Naive thymus-derived CD4-positive, alpha-beta T cell (primary cell): Measurements from ENCODE around the gene PSMB7. TPM values are rescaled to one million over a fixed set of nuclear protein-coding genes. Genes with fewer than 3 reads are reported as not detected.

Experiments
- ATAC-seq: fragments of 150-1000 bp; cut with Tn5 transposase; 2 replicates; pipeline ENCODE4 v1.10.0; 2021; ENCODE audit warnings: mild to moderate bottlenecking, moderate library complexity
- CTCF ChIA-PET: fragments of 350-600 bp; sonication (Branson Sonifier 250); formaldehyde crosslinking; loops from one replicate; lab custom pipeline; 2021; ENCODE audit warnings: antibody characterized with exemption; lab: Charles Lee
- POLR2A ChIA-PET: fragments of 350-600 bp; sonication (Branson Sonifier 250); formaldehyde crosslinking; loops from one replicate; lab custom pipeline; 2021; ENCODE audit warnings: antibody characterized with exemption, inconsistent platforms; lab: Charles Lee
- DNase-seq, 9 donors: peaks; one replicate each; pipeline versions ENCODE4 v3.0.0 to v3.0.0-alpha.2; 2020 to 2022; ENCODE audit warnings: mixed read lengths in 1 of 9
- H3K27ac ChIP-seq: one replicate; pipeline ENCODE4 v1.7.0; 2013; ENCODE audit warnings: mild to moderate bottlenecking, low read depth, low read length, moderate library complexity
- H3K27me3 ChIP-seq, 2 donors: one replicate each; pipeline ENCODE4 v1.7.0; 2013; ENCODE audit warnings: low read length in 2 of 2, mild to moderate bottlenecking in 2 of 2, moderate library complexity in 2 of 2; ENCODE audit not compliant: control insufficient read depth in 2 of 2, insufficient read depth in 2 of 2
- H3K36me3 ChIP-seq, 3 experiments: 1 replicate in 2 of 3; 2 replicates in 1 of 3; pipeline ENCODE4 v1.7.0; 2013; ENCODE audit warnings: low read length in 3 of 3, mild to moderate bottlenecking in 3 of 3, moderate library complexity in 1 of 3; ENCODE audit not compliant: insufficient read depth in 3 of 3, control insufficient read depth in 2 of 3
- H3K4me1 ChIP-seq, 2 donors: one replicate each; pipeline ENCODE4 v1.7.0; 2013; ENCODE audit warnings: low read length in 2 of 2, mild to moderate bottlenecking in 2 of 2, moderate library complexity in 1 of 2; ENCODE audit not compliant: control insufficient read depth in 2 of 2, insufficient read depth in 2 of 2
- H3K4me3 ChIP-seq: 2 replicates; pipeline ENCODE4 v1.7.0; 2013; ENCODE audit warnings: mild to moderate bottlenecking, low read length
- H3K9me3 ChIP-seq, 3 experiments: 1 replicate in 2 of 3; 2 replicates in 1 of 3; pipeline ENCODE4 v1.7.0; 2013; ENCODE audit warnings: low read length in 3 of 3; ENCODE audit not compliant: control insufficient read depth in 2 of 3
- H3K27ac Mint-ChIP-seq, 9 donors: one replicate each; pipeline ENCODE4 v1.8.0; 2020 to 2022; ENCODE audit warnings: mixed read lengths in 9 of 9, mild to moderate bottlenecking in 8 of 9, moderate library complexity in 5 of 9, inconsistent platforms in 2 of 9
- H3K27me3 Mint-ChIP-seq, 5 donors: one replicate each; pipeline ENCODE4 v1.8.0; 2021 to 2022; ENCODE audit warnings: mixed read lengths in 5 of 5, mild to moderate bottlenecking in 1 of 5
- H3K36me3 Mint-ChIP-seq, 5 donors: one replicate each; pipeline ENCODE4 v1.8.0; 2020 to 2022; ENCODE audit warnings: mixed read lengths in 5 of 5, mild to moderate bottlenecking in 3 of 5, inconsistent platforms in 1 of 5
- H3K4me1 Mint-ChIP-seq, 7 donors: one replicate each; pipeline ENCODE4 v1.8.0; 2020 to 2022; ENCODE audit warnings: mixed read lengths in 7 of 7, mild to moderate bottlenecking in 3 of 7, inconsistent platforms in 1 of 7
- H3K4me3 Mint-ChIP-seq, 10 donors: one replicate each; pipeline ENCODE4 v1.8.0; 2020 to 2022; ENCODE audit warnings: mild to moderate bottlenecking in 10 of 10, mixed read lengths in 10 of 10, moderate library complexity in 6 of 10, inconsistent platforms in 2 of 10
- H3K9me3 Mint-ChIP-seq, 11 donors: one replicate each; pipeline ENCODE4 v1.8.0; 2020 to 2022; ENCODE audit warnings: mixed read lengths in 11 of 11, mild to moderate bottlenecking in 4 of 11, inconsistent platforms in 1 of 11, moderate library complexity in 1 of 11
- intact Hi-C, 2 donors: fragments of 100-400 bp; cut with micrococcal nuclease; formaldehyde crosslinking; loops; one replicate each; pipeline ENCODE4 v1.15.1; 2023
- polyA plus RNA-seq, 2 donors: library from polyadenylated mRNA; unstranded; fragments of 300-500 nt; fragmentation: Illumina TruSeq; gene quantifications; one replicate each; pipeline ENCODE4 v1.2.3, GENCODE V29; 2021
- total RNA-seq, 6 experiments: library from RNA in 5 of 6; stranded (reverse) in 5 of 6; gene quantifications; 1 replicate in 5 of 6; 2 replicates in 1 of 6; pipeline ENCODE4 v1.2.3 and lab custom pipeline; 2021 to 2026

PSMB7 gene
- total and polyA plus RNA-seq, 7 experiments from 2014 or later, result 59.4 to 203 (median 73.9) TPM

DNA sequence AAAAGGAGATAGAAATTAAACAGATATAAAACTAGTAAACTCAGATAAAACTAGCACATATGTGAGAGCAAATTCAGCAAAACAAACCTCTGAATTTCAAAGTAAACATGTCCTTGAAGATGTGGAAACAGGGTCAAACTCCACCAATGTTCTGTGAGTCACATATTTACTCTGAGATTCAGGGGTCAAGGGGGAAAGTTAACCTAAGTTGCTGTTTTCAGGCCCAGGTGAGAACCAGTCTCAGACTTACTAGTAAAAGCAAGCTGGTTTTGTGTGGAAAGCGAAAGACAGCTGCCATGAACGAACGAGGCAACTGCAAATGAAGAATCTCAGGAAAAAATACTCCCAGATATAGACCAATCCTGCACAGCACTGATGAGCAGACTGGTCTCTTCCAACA lies 29.0 kb downstream of the PSMB7 start:
- Histone ChIP-seq H3K27ac (no peak overlapping the region), H3K27me3 (no peaks in the 10 kb centered on the region), H3K4me1 (no peaks in the 10 kb centered on the region), H3K4me3 (no peak overlapping the region), H3K9me3 (no peaks in the 10 kb centered on the region), H3K36me3 (peaks cover 0 to 32% (median 0%) of the 10 kb centered on the region in 3 experiments)
- Mint-ChIP-seq H3K27ac (no peak overlapping the region), H3K36me3 (peaks cover 4 to 44% (median 9%) of the 10 kb centered on the region in 5 donors), H3K9me3 (peaks cover 0 to 1% (median 0%) of the 10 kb centered on the region in 11 donors), H3K4me1 (peaks cover 24 to 52% (median 44%) of the 10 kb centered on the region in 7 donors), H3K27me3 (no peaks in the 10 kb centered on the region), H3K4me3 (no peak overlapping the region)
- ChIA-PET POLR2A (no interaction called here), CTCF (interaction anchor here (0.7 kb wide), 1 partner anchor 16 kb away, joined by 3 read pairs; no protein-coding TSS in a partner anchor)
- ATAC-seq (no peak), DNase-seq (no peak)
- intact Hi-C loops, result loop anchor here in 1 of 2 donors (2.0 kb wide), 1 partner anchor 257 kb away; no protein-coding TSS in a partner anchor

DNA sequence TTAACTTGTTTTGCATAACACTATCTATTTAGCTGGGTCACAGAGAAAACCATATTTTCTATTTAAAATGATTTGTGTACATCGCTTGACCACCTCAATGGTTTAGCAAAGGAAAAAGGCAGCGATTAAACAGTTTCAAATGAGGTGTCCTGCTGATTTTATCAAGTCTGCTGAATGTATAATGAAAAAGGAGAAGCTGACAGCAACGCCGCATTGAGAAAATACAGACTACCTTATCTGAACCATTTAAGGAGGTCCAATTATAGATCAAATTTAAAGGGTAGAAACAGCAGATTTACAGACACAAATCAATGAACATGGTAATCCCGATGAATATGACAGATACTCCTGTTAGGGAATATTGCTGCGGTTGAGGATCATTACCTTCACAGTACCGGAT lies 29.6 kb downstream of the PSMB7 start:
- Mint-ChIP-seq H3K36me3 (peaks cover 4 to 40% (median 9%) of the 10 kb centered on the region in 5 donors), H3K27me3 (no peaks in the 10 kb centered on the region), H3K4me1 (peaks cover 21 to 47% (median 38%) of the 10 kb centered on the region in 7 donors), H3K27ac (no peak overlapping the region), H3K9me3 (peaks cover 0 to 1% (median 0%) of the 10 kb centered on the region in 11 donors), H3K4me3 (no peak overlapping the region)
- Histone ChIP-seq H3K27me3 (no peaks in the 10 kb centered on the region), H3K36me3 (peaks cover 0 to 32% (median 0%) of the 10 kb centered on the region in 3 experiments), H3K27ac (no peak overlapping the region), H3K4me1 (no peaks in the 10 kb centered on the region), H3K4me3 (no peak overlapping the region), H3K9me3 (no peaks in the 10 kb centered on the region)
- intact Hi-C loops, result loop anchor here in 1 of 2 donors (2.0 kb wide), 1 partner anchor 257 kb away; no protein-coding TSS in a partner anchor
- no peak for ATAC-seq
- CTCF ChIA-PET, result interaction anchor here (0.7 kb wide), 1 partner anchor 16 kb away, joined by 3 read pairs; no protein-coding TSS in a partner anchor
- POLR2A ChIA-PET, result no interaction called here
- no peak for DNase-seq

DNA sequence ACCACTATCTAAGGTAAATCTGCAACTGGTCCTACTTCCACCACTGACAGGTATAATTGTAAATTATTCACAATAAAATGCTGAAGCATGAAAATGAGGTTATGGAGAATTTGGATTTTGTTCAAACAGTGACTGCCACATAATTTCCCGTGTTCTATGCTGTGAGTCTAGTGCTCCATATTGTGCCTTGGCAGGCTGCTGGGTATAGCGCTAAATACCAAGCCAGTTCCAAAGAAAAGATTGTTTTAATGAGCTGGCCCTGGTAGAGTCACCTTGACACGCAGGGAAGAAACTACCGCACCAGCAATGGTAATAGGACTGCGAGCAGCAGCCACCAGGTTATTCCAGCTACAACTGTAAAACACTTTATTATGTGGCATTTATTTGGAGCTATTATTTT lies 30.4 kb downstream of the PSMB7 start:
- POLR2A ChIA-PET, result no interaction called here
- Mint-ChIP-seq H3K36me3 (peaks cover 7 to 40% (median 9%) of the 10 kb centered on the region in 5 donors), H3K27me3 (no peaks in the 10 kb centered on the region), H3K27ac (peak overlapping the region in 1 of 9 donors; percentile 15), H3K4me3 (no peak overlapping the region), H3K4me1 (peaks cover 21 to 40% (median 34%) of the 10 kb centered on the region in 7 donors), H3K9me3 (peaks cover 0 to 1% (median 0%) of the 10 kb centered on the region in 11 donors)
- Histone ChIP-seq H3K4me3 (no peak overlapping the region), H3K9me3 (no peaks in the 10 kb centered on the region), H3K36me3 (peaks cover 0 to 34% (median 3%) of the 10 kb centered on the region in 3 experiments), H3K4me1 (no peaks in the 10 kb centered on the region), H3K27me3 (no peaks in the 10 kb centered on the region), H3K27ac (no peak overlapping the region)
- intact Hi-C loops, result no loop called here
- DNase-seq, result no peak
- ATAC-seq, result no peak
- CTCF ChIA-PET, result no interaction called here

DNA sequence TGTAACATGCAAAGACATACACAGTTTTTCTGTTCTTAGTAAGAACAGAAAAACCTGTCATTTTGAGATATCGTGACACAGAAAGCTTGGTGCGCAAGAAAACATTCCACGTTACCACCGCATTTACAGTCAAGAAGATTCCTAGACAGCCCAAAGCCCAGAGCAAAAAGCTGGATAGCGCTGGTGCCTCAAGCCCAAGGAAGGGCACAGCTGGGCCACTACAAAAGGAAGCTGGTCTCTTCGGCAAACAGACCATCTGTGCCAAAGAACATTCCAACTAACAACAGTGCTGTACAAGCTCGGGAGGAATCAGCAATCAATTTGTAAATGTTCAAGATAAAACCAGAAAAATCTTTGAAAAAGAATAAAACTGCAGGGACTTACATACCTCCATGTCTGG lies 31.0 kb downstream of the PSMB7 start:
- ChIA-PET POLR2A (no interaction called here), CTCF (no interaction called here)
- ATAC-seq (no peak), DNase-seq (no peak)
- Histone ChIP-seq H3K27me3 (no peaks in the 10 kb centered on the region), H3K36me3 (peaks cover 0 to 40% (median 3%) of the 10 kb centered on the region in 3 experiments), H3K4me3 (no peak overlapping the region), H3K9me3 (no peaks in the 10 kb centered on the region), H3K27ac (no peak overlapping the region), H3K4me1 (no peaks in the 10 kb centered on the region)
- Mint-ChIP-seq H3K27ac (no peak overlapping the region), H3K4me1 (peaks cover 16 to 36% (median 28%) of the 10 kb centered on the region in 7 donors), H3K4me3 (no peak overlapping the region), H3K9me3 (peaks cover 0 to 1% (median 0%) of the 10 kb centered on the region in 11 donors), H3K27me3 (no peaks in the 10 kb centered on the region), H3K36me3 (peaks cover 7 to 38% (median 10%) of the 10 kb centered on the region in 5 donors)
- intact Hi-C loops, result no loop called here

DNA sequence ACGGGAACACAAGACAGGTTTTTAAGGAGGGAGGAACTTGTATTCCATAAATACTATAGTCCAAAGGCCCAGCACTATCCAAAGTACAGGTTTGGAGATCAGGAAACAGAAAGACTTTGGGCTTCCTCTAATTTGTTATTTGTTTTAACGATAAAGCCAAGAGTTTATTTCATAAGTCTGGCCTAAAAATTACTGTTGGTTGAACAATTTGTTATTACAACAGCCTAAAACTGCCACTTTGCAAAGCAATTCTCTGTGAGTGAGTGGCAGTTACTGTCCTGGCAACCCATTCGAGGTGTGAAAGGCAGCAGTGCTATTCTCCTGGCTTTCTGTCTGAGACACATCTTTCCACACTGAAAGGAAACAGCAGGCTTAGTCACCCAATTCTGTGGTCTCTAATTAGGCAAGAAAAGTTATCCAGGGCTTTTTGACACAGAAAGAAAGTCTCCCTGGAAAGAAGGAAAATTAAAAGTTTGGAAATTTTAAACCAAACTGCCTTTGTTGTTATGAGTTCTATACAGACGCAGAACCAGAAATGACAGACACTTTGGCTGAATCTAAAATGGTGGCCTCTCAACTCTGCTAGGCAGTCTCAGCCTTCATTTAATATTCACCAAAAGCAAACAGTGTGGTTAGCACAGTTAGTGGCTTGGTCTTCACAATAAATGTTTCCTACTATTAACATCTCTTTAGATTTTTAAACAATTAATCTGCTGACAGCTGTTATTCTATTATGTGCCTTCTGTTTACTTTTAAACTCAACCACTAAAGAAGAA lies 33.9 kb downstream of the PSMB7 start:
- Mint-ChIP-seq H3K9me3 (peaks cover 0 to 1% (median 0%) of the 10 kb centered on the region in 11 donors), H3K4me3 (no peak overlapping the region), H3K27me3 (no peaks in the 10 kb centered on the region), H3K36me3 (peaks cover 4 to 58% (median 17%) of the 10 kb centered on the region in 5 donors), H3K4me1 (peaks cover 5 to 32% (median 12%) of the 10 kb centered on the region in 7 donors), H3K27ac (peak overlapping the region in 1 of 9 donors; percentile 54)
- H3K27me3 ChIP-seq, result no peaks in the 10 kb centered on the region
- DNase-seq, result no peak
- ATAC-seq, result peak; percentile 63
- intact Hi-C loops, result no loop called here
- H3K9me3 ChIP-seq, result no peaks in the 10 kb centered on the region
- POLR2A ChIA-PET, result no interaction called here
- no peak overlapping the region for H3K27ac ChIP-seq
- H3K36me3 ChIP-seq, result peaks cover 0 to 40% (median 3%) of the 10 kb centered on the region in 3 experiments
- H3K4me1 ChIP-seq, result no peaks in the 10 kb centered on the region
- no peak overlapping the region for H3K4me3 ChIP-seq
- CTCF ChIA-PET, result no interaction called here

DNA sequence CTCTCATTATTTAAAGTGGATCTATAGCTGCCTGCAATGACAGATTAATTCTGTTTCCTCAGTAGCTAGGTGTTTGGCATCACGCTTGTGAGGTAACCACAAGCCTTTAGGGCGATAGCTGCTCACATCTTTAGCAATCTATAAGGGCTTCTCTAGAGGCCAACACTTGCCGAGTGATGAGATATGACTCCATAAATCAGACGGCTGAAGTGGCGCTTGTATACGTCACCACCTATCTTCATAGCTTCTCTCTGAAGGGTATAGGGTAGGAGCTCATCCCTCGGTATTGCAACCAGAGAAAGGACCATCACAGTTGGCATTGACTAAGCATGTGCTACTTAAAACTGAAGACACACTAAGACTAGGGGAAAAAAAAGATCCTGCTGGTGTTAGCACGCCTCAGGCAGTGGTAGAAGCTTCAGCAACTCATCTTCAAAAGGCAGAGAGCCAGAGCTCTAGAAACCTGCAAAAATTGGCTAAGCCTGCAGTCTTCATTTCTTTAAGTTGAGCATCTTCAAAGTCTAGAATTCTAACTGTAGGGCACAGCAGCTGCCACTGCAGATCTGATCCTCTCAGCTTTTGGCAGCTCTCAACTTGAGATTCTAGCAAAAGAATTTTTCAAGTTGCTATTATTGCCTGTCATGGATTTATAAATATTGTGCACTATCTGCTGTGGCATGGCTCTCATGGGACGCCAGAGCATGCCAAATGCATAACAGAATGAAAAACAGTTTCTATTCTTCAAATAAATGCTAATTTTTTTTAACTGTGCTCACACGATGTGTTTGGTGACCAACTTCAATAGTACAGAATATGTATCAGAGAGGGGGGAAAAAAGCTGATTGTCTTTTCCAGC lies 37.5 kb downstream of the PSMB7 start:
- peaks cover 0 to 16% (median 3%) of the 10 kb centered on the region in 3 experiments for H3K36me3 ChIP-seq
- H3K4me3 Mint-ChIP-seq, result no peak overlapping the region
- POLR2A ChIA-PET, result no interaction called here
- CTCF ChIA-PET, result no interaction called here
- no peaks in the 10 kb centered on the region for H3K27me3 Mint-ChIP-seq
- H3K4me1 Mint-ChIP-seq, result peaks cover 3 to 44% (median 23%) of the 10 kb centered on the region in 7 donors
- ATAC-seq (no peak), DNase-seq (no peak)
- no peaks in the 10 kb centered on the region for H3K27me3 ChIP-seq
- H3K4me1 ChIP-seq, result no peaks in the 10 kb centered on the region
- no peaks in the 10 kb centered on the region for H3K9me3 ChIP-seq
- peak overlapping the region in 1 of 9 donors; percentile 11 for H3K27ac Mint-ChIP-seq
- peaks cover 4 to 48% (median 22%) of the 10 kb centered on the region in 5 donors for H3K36me3 Mint-ChIP-seq
- no peak overlapping the region for H3K4me3 ChIP-seq
- H3K9me3 Mint-ChIP-seq, result peaks cover 0 to 4% (median 0%) of the 10 kb centered on the region in 11 donors
- no peak overlapping the region for H3K27ac ChIP-seq
- intact Hi-C loops, result no loop called here
